ENCODE measurements around the gene ASH1L. TPM values are rescaled to one million over a fixed set of nuclear protein-coding genes. Genes with fewer than 3 reads are reported as not detected.
A peak's percentile ranks its signal among the peaks of the same experiment; 100 is the strongest.
"Not testable (repeated sequence)": the region's sequence is repeated elsewhere in the genome, so short reads cannot be mapped to it uniquely, and the experiment has no call there.

The ASH1L gene
- total RNA-seq, 1 donor from 2014 or later = 36.0 TPM

DNA sequence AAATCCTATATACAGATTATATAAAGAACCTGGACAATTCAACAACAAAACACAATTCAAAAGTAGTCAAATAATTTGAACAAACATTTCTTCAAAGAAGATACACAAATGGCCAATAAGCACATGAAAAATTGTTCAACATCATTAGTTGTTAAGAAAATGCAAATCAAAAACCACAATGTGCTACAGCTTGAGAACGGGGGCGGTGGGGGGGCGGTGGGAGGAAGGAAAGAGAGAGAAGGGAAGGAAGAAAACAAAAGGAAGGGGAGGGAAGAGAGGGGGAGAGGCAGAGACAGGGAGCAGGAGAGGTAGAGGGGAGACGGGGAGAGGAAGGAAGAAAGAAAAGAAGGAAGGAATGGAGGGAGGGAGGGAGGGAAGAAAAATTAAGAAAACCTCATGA is 44.1 kb downstream of the ASH1L start:
- Mint-ChIP-seq H3K36me3 (ENCODE audit: low read depth) (peaks cover 10% of the 10 kb centered on the region), H3K4me1 (ENCODE audit: low read depth) (peaks cover 10% of the 10 kb centered on the region), H3K4me3 (ENCODE audit: unreplicated experiment) (no peak overlapping the region), H3K27me3 (ENCODE audit: low read depth) (no peaks in the 10 kb centered on the region), H3K9me3 (ENCODE audit: low read depth) (no peaks in the 10 kb centered on the region), H3K27ac (ENCODE audit: unreplicated experiment) (no peak overlapping the region)
- no peak for DNase-seq (ENCODE audit: low spot score)
- TF ChIP-seq, protein P1, sequence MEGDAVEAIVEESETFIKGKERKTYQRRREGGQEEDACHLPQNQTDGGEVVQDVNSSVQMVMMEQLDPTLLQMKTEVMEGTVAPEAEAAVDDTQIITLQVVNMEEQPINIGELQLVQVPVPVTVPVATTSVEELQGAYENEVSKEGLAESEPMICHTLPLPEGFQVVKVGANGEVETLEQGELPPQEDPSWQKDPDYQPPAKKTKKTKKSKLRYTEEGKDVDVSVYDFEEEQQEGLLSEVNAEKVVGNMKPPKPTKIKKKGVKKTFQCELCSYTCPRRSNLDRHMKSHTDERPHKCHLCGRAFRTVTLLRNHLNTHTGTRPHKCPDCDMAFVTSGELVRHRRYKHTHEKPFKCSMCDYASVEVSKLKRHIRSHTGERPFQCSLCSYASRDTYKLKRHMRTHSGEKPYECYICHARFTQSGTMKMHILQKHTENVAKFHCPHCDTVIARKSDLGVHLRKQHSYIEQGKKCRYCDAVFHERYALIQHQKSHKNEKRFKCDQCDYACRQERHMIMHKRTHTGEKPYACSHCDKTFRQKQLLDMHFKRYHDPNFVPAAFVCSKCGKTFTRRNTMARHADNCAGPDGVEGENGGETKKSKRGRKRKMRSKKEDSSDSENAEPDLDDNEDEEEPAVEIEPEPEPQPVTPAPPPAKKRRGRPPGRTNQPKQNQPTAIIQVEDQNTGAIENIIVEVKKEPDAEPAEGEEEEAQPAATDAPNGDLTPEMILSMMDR (IDR thresholded peaks at IDR 0.05) = no peak

DNA sequence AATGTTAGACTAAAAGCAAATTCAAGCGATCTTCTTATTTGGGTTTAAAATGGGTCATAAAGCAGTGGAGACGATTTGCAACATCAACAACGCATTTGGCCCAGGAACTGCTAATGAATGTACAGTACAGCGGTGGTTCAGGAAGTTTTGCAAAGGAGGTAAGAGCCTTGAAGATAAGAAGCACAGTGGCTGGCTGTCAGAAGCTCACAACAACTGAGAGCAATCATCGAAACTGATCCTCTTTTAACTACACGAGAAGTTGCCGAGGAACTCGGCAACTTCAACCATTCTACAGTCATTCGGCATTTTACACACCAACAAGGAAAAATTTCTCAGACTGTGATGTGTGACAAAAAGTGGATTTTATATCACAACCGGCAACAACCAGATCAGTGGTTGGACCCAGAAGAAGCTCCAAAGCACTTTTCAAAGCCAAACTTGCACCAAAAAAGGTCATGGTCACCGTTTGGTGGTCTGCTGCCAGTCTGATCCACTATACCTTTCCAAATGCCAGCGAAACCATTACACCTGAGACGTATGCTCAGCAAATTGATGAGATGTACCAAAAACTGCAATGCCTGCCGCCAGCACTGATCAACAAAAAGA is 47.9 kb downstream of the ASH1L start:
- Mint-ChIP-seq H3K36me3 (ENCODE audit: low read depth) (peaks cover 4% of the 10 kb centered on the region), H3K27me3 (ENCODE audit: low read depth) (no peaks in the 10 kb centered on the region), H3K4me3 (ENCODE audit: unreplicated experiment) (no peak overlapping the region), H3K27ac (ENCODE audit: unreplicated experiment) (no peak overlapping the region), H3K4me1 (ENCODE audit: low read depth) (peaks cover 10% of the 10 kb centered on the region), H3K9me3 (ENCODE audit: low read depth) (no peaks in the 10 kb centered on the region)
- TF ChIP-seq, protein P1 (IDR thresholded peaks at IDR 0.05) = no peak
- no peak for DNase-seq (ENCODE audit: low spot score)

DNA sequence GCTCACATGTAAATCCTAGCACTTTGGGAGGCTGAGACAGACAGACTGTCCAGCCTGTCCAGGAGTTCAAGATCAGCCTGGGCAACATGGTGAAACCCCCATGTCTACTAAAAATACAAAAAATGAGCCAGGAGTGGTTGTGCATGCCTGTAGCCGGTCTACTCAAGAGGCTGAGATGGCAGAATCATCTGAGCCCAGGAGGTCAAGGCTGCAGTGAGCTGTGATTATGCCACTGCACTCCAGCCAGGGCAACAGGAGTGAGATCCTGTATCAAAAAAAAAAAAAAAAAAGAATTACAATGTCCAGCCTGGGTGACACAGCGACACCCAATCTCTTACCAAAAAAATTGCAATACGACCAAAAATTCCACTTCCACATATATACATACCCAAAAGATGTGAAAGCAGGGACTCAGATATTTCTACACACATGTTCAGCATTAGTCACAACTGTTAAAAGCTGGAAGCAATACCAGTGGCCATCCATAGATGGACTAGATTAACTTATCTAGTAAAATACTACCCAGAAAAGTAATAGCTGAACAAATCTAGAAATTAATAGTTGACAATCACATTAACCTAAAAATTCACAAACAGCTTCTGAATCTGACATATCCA is 49.2 kb downstream of the ASH1L start:
- H3K27ac Mint-ChIP-seq (ENCODE audit: unreplicated experiment) = no peak overlapping the region
- DNase-seq (ENCODE audit: low spot score) = no peak
- peaks cover 4% of the 10 kb centered on the region for H3K36me3 Mint-ChIP-seq (ENCODE audit: low read depth)
- H3K4me3 Mint-ChIP-seq (ENCODE audit: unreplicated experiment) = no peak overlapping the region
- no peaks in the 10 kb centered on the region for H3K9me3 Mint-ChIP-seq (ENCODE audit: low read depth)
- H3K27me3 Mint-ChIP-seq (ENCODE audit: low read depth) = no peaks in the 10 kb centered on the region
- peaks cover 10% of the 10 kb centered on the region for H3K4me1 Mint-ChIP-seq (ENCODE audit: low read depth)
- TF ChIP-seq, protein P1 (IDR thresholded peaks at IDR 0.05) = peak; percentile 42

DNA sequence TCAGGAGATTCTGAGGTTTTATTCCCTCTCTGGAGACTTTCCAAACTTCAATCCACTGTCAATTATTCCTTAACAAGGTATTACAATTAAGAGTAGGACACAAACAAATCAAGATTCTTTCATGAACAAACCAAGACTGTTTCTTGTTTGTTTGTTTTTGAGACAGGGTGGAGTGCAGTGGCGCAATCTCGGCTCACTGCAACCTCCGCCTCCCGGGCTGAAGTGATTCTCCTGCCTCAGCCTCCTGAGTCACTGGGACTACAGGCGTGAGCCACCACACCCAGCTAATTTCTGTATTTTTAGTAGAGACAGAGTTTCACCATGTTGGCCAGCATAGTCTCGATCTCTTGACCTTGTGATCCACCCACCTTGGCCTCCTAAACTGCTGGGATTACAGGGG is 51.2 kb downstream of the ASH1L start:
- H3K4me1 Mint-ChIP-seq (ENCODE audit: low read depth) = peaks cover 20% of the 10 kb centered on the region
- H3K27me3 Mint-ChIP-seq (ENCODE audit: low read depth); H3K27ac Mint-ChIP-seq (ENCODE audit: unreplicated experiment); H3K36me3 Mint-ChIP-seq (ENCODE audit: low read depth); DNase-seq (ENCODE audit: low spot score); H3K9me3 Mint-ChIP-seq (ENCODE audit: low read depth); H3K4me3 Mint-ChIP-seq (ENCODE audit: unreplicated experiment): not testable (repeated sequence)

DNA sequence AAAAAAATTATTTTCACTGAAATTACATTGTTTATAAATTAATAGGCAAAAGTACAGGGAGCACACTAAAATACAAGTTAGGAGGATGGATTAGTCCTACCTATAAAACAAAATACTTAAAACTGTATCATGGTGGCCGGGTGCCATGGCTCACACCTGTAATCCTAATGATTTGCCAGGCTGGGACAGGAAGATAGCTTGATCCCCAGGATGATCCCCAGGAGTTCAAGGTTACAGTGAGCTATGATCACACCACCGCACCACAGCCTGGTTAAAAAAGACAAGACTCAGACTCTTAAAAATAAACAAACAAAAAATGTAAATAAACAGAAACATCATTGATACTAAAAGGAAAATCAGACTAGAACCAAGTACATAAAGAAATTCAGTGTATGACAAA is 53.5 kb downstream of the ASH1L start:
- H3K27me3 Mint-ChIP-seq (ENCODE audit: low read depth) = no peaks in the 10 kb centered on the region
- no peak overlapping the region for H3K4me3 Mint-ChIP-seq (ENCODE audit: unreplicated experiment)
- no peaks in the 10 kb centered on the region for H3K36me3 Mint-ChIP-seq (ENCODE audit: low read depth)
- H3K4me1 Mint-ChIP-seq (ENCODE audit: low read depth) = peaks cover 20% of the 10 kb centered on the region
- TF ChIP-seq, protein P1 (IDR thresholded peaks at IDR 0.05) = no peak
- no peaks in the 10 kb centered on the region for H3K9me3 Mint-ChIP-seq (ENCODE audit: low read depth)
- no peak overlapping the region for H3K27ac Mint-ChIP-seq (ENCODE audit: unreplicated experiment)
- no peak for DNase-seq (ENCODE audit: low spot score)

DNA sequence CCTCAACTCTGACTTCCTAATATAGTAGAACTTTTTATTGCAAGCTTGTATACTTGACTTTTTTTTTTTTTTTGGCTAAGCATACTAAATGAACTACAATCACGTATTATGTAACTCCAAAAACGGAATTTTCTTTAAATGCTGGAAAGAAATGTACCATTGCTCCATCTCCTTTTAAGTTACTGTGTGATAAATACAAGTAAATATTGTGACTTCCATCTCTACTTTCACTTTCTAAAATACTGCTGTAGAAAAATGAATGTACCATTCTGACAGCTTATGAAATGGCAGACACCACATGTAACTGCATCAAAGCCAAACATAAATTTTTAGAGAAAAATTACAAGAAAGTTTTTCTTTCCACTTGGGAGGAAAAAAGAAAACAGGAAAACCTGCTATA is 54.7 kb downstream of the ASH1L start:
- H3K9me3 Mint-ChIP-seq (ENCODE audit: low read depth) = no peaks in the 10 kb centered on the region
- H3K27ac Mint-ChIP-seq (ENCODE audit: unreplicated experiment) = no peak overlapping the region
- DNase-seq (ENCODE audit: low spot score) = no peak
- H3K27me3 Mint-ChIP-seq (ENCODE audit: low read depth) = no peaks in the 10 kb centered on the region
- peak overlapping the region; percentile 35 for H3K4me3 Mint-ChIP-seq (ENCODE audit: unreplicated experiment)
- no peaks in the 10 kb centered on the region for H3K36me3 Mint-ChIP-seq (ENCODE audit: low read depth)
- H3K4me1 Mint-ChIP-seq (ENCODE audit: low read depth) = peaks cover 13% of the 10 kb centered on the region
- TF ChIP-seq, protein P1 (IDR thresholded peaks at IDR 0.05) = no peak

- H3K27ac Mint-ChIP-seq (ENCODE audit: unreplicated experiment); DNase-seq (ENCODE audit: low spot score); H3K4me1 Mint-ChIP-seq (ENCODE audit: low read depth); H3K9me3 Mint-ChIP-seq (ENCODE audit: low read depth); H3K36me3 Mint-ChIP-seq (ENCODE audit: low read depth); H3K27me3 Mint-ChIP-seq (ENCODE audit: low read depth); H3K4me3 Mint-ChIP-seq (ENCODE audit: unreplicated experiment): not testable (repeated sequence)
Measured at GRCh38 chr1:155505963-155506362, 56.6 kb downstream of the ASH1L start.
